Epidermal melanocyte (primary cell): ENCODE results near the gene GRK6.

ENCODE experiments used
- DNase-seq: peaks from one replicate; pipeline ENCODE4 v3.0.0; 2011; ENCODE audit warnings: low spot score; ENCODE audit not compliant: insufficient read length

GRK6 gene

GRCh38 chr5:177469750-177470525, 43.5 kb downstream of the GRK6 start:
- DNase-seq: no peak

DNA sequence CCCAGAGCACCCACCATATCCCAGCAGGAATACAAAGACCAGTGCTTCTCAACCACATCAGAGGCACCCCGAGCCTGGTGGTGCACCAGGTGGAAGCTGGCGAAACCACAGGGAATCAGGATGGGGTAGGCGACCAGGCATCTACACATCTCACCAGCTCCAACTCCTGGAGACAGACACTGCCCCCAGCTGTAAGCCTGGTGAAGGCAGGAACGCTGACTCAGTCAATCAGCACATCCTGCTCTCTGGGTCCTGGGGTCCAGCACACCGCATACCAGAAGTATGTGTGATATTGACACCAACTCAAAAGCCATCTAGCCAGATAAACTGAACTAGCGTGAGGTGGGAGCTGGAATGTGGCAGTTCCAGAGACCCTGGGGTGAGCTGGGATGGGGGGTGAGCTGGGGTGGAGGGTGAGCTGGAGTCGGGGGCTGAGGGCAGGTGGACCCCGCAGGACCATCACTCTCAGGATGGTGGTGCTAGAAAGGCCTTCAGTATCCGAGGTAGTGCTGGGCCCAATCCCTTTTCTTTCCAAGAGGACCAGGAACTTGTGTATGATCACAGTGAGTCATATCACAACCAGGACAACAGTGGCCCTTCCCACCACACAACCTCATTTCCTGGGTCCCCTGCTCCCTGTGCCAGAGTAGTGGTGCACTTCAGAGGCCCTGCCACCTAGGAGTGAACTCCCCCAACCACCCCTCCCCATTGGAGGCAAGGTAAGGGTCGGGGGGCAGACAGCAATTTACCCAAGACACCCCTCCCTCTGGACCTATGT, 44.5 kb downstream of the GRK6 start:
- no peak for DNase-seq

DNA sequence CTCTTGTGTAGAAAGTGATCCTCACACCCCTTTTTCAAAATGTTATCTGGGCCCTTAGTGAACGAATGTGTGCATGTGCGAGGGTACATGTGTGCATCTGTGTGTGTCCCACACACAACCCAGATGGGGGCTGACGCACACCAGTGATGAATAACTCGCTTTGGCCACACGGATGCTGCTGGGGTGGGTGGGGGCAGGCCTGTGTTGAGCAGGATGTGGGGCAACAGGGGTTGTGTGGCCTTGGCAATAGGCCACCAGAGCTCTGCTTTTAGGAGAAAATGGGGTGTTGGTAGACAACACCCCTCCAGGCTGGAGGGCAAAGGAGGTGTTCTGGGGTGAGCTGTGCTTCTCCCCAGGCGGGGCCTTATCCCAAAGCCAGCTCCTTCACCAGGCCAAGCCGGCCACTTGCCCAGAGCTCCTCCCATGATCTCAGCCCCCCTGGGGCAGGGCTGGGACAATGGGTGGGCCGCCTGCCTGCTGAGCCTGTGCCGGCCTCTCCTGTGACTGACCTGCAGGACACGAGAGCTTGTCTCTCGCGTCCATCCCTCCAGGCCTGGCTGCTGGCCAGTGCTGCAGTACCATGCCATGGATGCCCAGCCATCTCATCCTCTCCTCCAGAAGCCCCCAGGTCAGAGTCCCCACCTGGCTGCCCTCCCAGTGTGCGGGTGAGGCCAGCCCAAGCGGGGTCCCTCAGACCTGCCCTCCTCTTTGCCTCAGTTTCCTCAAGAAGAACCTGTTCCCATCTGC, 45.3 kb downstream of the GRK6 start:
- DNase-seq: no peak

DNA sequence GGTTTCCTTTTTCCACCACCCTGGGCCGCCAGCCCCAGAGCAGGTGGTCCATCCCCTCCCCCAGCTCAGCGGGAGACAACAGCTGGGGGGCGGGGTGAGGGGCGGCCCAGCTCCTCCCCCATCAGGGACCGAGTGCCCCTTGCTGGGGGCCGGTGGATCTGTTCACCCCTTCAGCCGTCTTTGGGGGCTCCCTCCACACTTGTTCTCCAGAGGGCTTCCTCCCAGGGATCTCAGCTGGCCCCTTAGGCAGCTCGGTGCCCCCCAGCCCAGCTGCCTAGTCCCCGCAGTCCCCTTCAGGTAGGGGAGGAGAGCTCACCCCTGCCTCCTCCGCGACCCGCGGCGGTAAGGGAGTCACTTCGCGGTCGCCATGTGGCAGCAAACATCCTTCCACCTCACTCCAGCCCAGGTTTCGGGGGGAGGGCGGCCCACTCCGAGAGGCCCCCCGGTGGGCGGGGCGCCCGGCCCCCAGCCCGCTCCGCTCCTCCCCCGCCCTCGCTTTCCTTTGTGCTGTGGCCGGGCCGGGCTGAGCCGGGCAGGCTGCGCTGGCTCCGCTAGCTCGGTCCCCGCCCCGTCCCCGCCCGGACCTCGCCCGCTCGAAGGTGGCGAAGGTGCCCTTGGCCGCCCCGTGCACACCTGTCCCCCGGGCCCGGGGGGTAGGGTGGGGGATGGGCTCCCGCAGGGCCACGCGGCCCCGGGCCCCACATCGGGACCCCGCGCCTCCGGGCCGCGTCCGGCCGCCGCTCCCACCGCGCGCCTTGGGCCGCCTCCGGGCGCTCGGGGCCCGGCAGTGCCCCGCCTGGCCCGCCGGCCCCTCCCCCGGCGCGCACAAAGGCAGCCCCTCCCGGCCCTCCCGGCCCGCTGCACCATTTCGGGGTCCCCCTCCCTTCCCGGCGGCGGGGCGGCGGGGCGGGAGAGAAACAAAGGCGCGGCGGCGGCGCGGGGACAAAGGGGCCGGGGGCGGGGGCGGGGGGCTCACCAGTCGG, 46.3 kb downstream of the GRK6 start:
- DNase-seq: no peak

GRCh38 chr5:177473443-177474001, 47.0 kb downstream of the GRK6 start, which contains the start of gene DBN1:
DBN1 (minus strand) TSS chr5:177473634; CDS start chr5:177473521, 113 bp downstream.
- DNase-seq: peak; percentile 93

- DNase-seq: no peak
Measured at GRCh38 chr5:177474002-177474476, 47.6 kb downstream of the GRK6 start.

DNA sequence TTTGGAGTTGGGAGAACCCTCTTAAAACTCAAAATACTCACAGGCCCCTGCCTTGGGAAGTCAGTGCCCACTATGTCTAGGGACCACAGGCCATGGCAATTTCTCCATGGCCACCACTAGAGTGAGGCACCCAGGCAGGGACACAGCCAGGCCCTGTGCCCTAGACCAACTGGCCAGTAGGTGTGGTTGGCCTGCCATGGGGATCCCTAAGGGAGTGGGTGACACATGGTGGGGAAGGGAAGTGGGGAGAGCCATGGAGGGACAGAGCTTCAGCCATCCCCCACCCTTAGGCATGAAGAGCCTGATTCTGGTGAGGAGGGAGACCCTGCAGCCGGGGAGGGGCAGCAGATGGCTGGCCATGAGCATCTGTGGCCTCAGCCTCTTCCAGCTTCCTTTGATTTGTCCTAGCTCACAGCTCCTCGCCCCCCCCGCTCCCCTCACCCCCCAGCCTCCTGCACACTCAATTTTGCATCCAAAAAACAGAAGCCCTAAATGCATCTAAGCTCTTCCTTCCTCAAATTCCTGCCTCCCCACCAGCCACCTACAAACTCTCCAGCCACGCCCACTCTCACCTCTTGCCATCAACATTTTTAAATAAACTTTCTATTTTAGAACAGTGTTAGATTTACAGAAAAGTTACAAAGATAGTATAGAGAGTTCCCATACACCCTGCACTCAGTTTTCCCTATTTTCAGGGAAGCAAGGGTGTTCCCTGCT, 48.5 kb downstream of the GRK6 start:
- no peak for DNase-seq

GRCh38 chr5:177475563-177476427, 49.3 kb downstream of the GRK6 start:
- DNase-seq: no peak

- DNase-seq: no peak
Measured at GRCh38 chr5:177476531-177477233, 50.2 kb downstream of the GRK6 start.

DNA sequence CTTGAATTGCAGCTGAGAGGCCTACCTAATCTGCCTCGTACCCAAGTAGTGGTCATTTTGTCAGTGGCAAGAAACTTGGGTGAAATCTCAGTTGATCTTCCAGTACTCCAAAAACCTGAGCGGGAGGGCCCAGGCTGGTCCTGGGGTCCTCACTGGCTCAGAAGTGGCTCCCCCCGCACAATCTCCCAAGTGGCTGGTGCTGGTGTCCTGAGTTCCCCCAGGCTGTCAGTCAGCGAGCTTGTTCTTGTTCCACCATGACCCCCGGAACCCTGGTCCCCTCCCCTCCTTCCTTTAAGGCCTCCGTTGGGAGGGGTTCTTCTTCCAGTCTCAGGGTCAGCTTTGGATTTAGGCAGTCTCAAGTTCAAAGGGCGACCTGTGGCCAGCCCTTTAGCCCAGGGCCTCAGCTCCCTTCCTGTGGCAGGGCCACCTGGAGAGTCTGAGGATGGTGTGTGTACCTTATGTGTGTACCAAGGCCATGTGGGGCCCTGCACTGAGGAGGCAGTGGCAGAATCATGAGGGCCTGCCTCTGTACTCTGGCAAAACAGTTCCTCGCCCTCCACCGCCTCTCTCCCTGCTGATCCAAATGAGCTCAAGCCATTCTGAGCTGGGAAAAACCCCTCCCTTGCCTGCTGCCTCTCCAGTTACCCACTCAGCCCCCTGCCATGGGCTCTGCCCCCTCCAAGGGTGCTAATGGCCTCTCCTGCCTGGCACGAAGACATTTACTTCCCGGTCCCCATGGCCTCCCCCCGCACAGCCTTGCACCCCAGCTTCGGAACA, 51.4 kb downstream of the GRK6 start:
- no peak for DNase-seq

GRCh38 chr5:177478711-177479646, 52.5 kb downstream of the GRK6 start:
- DNase-seq: no peak

GRCh38 chr5:177479774-177480173, 53.3 kb downstream of the GRK6 start:
- no peak for DNase-seq

- no peak for DNase-seq
Measured at GRCh38 chr5:177482359-177482795, 55.9 kb downstream of the GRK6 start.

DNA sequence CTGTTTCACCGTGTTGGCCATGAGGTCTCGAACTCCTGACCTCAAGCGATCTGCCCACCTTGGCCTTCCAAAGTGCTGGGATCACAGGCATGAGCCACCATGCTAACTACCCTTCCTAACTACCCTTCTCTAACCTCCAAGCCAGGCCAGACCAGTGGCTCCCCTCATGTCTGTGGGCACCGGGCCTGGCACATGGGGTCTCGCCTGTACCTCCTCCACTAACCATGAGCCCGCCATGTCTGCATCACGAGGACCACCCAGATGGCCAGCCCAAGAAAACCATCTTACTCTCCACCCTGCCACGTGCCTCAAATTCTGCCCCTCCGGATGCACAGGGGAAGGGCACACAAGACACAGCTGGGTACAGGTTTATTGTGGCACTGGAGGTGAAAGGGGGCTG, 56.6 kb downstream of the GRK6 start:
- DNase-seq: no peak

GRCh38 chr5:177483994-177484901, 57.8 kb downstream of the GRK6 start:
- DNase-seq: no peak
